A673 (cell line): ENCODE measurements around the gene CCDC57.
"Not testable (repeated sequence)": the region's sequence is repeated elsewhere in the genome, so short reads cannot be mapped to it uniquely, and the experiment has no call there.

Experiments
- EZH2 ChIP-seq: fragments of 200-600 bp; sonication (generic); IDR thresholded peaks from 2 replicates; pipeline ENCODE4 v1.6.1; 2017; ENCODE audit warnings: borderline replicate concordance, low read depth, mild to moderate bottlenecking, mixed read lengths, antibody characterized with exemption, low read length; ENCODE audit not compliant: poor library complexity, severe bottlenecking
- TF ChIP-seq, protein P1 (sequence below): fragments of 300-800, 200-600 bp; sonication (generic); conservative IDR thresholded peaks from 2 replicates; pipeline ENCODE4 v1.5.1; 2017; ENCODE audit warnings: low read depth, mild to moderate bottlenecking, antibody characterized with exemption, low read length, moderate library complexity, mixed read lengths

GRCh38 chr17:82133166-82133953 is 79.3 kb downstream of the CCDC57 start:
- TF ChIP-seq, protein P1, sequence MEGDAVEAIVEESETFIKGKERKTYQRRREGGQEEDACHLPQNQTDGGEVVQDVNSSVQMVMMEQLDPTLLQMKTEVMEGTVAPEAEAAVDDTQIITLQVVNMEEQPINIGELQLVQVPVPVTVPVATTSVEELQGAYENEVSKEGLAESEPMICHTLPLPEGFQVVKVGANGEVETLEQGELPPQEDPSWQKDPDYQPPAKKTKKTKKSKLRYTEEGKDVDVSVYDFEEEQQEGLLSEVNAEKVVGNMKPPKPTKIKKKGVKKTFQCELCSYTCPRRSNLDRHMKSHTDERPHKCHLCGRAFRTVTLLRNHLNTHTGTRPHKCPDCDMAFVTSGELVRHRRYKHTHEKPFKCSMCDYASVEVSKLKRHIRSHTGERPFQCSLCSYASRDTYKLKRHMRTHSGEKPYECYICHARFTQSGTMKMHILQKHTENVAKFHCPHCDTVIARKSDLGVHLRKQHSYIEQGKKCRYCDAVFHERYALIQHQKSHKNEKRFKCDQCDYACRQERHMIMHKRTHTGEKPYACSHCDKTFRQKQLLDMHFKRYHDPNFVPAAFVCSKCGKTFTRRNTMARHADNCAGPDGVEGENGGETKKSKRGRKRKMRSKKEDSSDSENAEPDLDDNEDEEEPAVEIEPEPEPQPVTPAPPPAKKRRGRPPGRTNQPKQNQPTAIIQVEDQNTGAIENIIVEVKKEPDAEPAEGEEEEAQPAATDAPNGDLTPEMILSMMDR = not testable (repeated sequence)
- not testable (repeated sequence) for TF ChIP-seq EZH2
